ENCODE data around the gene PRUNE1.

The PRUNE1 gene

DNA sequence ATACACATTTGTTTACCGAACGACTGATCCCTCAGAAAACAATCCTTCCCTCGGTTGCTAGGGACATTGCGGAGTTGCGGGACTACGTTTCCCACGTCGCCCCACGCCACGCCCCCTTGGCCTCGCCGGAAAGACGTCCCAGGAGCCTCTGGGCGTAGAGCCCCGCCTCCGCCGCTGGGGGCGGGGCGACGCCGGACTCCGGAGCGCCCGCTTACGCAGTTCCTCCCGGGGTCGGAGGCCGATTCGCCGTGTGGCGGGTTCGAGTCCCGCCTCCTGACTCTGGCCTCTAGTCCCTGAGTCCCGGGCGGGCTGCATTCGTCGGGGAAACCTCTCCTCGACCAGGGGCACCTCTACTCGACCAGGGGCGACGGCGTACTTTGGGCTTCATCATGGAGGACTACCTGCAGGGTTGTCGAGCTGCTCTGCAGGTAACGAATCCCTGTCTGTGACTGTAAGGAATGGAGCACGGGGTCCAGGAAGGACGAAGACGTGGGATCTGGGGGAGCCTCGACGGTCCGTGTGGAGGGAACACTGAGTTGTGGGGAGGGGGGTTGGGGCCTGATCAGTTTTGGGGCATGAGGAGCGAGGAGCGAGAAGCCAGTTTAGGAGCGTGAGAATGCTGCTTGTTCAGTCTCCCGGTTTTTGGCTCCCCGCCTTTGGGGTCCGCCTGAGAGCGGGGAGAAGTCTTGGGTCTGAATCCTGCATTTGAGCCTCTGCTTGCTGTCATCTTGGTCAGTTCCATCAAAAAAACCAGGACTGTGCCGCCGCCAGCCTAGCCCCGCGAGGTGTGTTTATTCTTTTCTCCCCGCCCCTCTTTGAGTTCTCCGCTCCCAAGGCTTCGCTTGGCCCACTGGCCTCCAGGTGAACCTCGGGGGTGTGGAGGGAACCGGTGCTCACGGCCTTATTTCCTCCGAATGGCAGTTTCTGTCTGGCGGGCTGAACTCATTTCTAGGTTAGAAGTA is at the start of gene PRUNE1:
Gene PRUNE1 (plus strand): TSS at position 206 of the 962 bp plus-strand sequence. CDS start 184 bp downstream, at position 390.
- DNase-seq: peak; percentile 100

GRCh38 chr1:150960646-150961045 is 47.6 kb upstream of the PRUNE1 start:
- DNase-seq: no peak

DNA sequence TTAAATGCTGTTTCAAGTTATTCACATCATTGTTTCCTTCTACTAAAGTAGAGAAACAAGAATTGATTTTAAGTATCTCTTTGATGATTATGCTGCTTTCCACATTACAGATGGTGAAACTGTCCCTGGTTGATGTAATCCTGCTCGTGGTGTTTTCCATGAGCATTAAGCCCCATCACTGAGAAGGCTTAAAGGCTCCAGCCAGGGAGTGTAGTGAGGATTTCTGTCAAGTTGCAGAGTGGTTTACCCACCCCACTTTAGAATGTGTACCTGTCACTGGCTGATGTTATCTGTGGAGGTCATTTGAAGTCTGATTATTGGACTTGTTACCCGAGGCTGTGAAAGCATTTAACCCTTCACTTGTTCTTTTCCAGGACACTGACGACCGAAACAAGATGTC is 46.5 kb upstream of the PRUNE1 start:
- DNase-seq: no peak

- no peak for DNase-seq
These were observed 44.7 kb upstream of the PRUNE1 start for GRCh38 chr1:150963321-150964163.

DNA sequence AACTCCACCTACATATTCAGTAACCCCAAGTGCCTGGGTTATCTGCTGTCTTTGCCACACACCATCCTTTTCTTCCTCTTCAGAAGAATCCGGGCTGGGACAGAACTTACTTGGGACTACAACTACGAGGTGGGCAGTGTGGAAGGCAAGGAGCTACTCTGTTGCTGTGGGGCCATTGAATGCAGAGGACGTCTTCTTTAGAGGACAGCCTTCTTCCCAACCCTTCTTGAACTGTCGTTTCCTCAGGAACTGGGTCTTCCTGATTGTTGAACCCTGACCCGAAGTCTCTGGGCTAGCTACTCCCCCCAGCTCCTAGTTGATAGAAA is 44.1 kb upstream of the PRUNE1 start:
- DNase-seq: no peak

DNA sequence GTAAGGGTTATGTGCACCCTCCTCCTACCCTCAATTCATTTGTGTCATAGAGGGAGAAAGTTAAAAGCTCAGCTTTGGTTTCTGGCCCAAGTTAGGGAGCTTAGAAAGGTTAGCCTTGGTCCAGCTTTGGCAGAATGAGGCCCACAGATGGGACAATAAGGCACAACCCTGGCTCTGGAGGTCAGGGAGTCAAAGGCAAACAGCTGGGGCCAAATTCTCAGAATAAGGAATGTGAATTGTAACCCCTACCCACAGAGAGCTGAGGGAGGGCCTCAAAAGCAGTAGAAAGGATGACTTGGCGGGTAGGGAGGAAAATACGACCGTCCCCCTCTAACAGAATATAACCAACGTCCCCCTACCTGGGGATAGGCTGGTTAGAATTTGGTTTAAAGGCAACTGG is 42.6 kb upstream of the PRUNE1 start:
- DNase-seq: no peak

DNA sequence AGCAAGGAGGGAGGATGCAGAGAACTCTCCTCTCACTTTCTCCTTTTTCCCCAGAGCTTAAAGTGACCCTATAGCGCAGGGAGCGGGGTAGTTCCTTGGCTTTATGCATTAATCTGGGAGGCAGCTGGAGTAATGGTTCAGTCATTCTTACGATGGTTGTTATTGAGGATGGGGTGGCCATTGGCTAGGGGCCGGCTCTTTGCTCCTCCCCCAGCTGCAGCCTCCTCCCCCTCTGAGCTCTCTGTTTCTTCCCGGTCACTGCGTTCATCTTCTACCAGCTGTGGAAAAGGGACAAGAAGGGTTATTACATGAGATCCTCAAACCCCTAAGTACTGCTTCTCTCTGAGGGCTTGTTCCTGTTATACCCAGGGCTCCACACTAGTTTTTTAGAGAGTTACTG is 42.2 kb upstream of the PRUNE1 start:
- no peak for DNase-seq

- DNase-seq: no peak
These were observed 40.3 kb upstream of the PRUNE1 start for GRCh38 chr1:150967936-150968335.

GRCh38 chr1:150968491-150968890 is 39.8 kb upstream of the PRUNE1 start:
- DNase-seq: no peak

- no peak for DNase-seq
These were observed 38.6 kb upstream of the PRUNE1 start for GRCh38 chr1:150969626-150970025.

- no peak for DNase-seq
These were observed 37.3 kb upstream of the PRUNE1 start for GRCh38 chr1:150970808-150971582.

GRCh38 chr1:150971583-150972416 is 36.4 kb upstream of the PRUNE1 start:
- peak; percentile 94 for DNase-seq

- DNase-seq: peak; percentile 94
These were observed 35.8 kb upstream of the PRUNE1 start for GRCh38 chr1:150972417-150972940.

- DNase-seq: no peak
These were observed 34.9 kb upstream of the PRUNE1 start for GRCh38 chr1:150973258-150973835.

DNA sequence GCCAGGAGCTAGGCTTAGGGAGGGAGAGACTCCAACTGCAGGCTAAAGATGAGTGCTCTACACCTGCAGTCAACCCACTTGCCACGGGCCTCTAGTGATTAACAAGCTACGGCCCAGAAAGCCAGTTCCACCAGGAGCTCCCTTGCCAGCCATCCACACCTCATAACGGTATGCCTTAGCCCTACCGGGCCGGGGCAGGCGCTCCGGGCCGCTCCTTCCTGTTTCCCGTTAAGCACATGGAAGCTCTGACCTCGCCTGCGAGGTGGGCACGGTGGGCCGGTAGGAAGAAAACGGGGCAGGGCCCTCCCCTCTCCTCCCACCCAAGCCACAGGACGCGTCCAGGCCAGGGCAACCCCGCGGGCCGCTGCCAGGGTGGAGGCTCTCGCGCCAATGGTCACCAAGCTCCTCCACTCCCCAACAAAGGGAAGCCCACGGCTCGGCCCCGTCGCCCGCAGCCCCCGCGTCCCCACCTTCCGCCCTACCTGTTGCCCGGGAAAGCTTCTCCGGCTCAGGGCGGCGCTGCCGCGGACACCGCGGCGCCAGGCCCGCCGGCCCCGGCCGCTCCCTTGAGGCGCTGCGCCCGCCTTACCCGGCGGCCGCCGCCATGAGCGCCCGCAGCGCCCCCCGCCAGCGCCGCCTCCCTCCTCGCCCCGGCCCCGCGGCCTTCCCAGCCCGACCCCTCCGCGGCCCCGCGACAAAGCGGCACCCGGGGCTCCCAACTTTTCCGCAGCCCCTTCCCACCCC is 34.2 kb upstream of the PRUNE1 start:
- peak; percentile 93 for DNase-seq

- peak; percentile 97 for DNase-seq
These were observed 33.4 kb upstream of the PRUNE1 start, which contains the start of gene CERS2 for GRCh38 chr1:150974580-150975478. Gene CERS2, minus strand, starts transcription at chr1:150974835. Its CDS starts 5,745 bp downstream, at chr1:150969090.

- DNase-seq: no peak
These were observed 31.8 kb upstream of the PRUNE1 start for GRCh38 chr1:150976401-150976821.

DNA sequence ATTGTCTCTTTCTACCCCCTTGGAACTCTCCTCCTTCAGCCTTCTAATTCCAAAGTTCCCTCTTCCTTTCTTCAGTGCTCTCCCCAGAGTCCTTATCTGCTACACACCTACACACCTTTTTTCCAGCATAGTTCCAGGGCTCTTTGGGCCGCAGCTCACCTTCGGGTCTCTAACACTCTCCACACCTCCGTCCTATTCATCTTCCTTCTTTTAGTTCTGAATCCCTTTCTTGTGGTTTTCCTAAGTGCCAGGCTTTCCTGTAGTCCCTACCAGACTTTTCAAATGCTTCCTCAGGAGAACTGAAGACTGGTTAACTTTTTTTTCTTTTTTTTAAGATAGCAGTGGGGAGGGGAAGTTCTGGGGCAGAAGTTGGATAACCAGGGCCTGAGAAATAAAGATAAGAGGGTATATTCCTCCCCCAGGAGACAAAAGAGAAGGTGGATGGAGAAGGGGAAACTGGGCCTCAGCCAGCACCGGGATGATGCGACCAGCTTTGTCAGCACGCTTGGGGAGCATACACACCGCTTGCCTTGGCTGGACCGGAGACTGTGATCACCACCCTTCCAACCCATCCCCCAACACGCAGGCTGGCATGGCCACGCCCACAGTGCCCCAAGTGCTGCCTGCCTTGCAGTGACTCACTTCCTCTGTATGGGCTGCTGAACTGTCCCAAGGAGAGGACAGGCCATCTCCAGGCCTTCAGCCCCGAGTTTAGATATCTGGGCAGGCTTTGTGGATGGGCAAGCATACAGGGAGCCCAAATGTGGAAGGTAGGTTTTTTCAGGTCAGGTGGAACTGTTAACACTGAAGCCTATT is 31.2 kb upstream of the PRUNE1 start:
- DNase-seq: no peak

Data from DMS 273 treated with DMSO at 0.1 percent for 48 hours (cell line).